Effector memory CD8-positive, alpha-beta T cell (primary cell): ENCODE measurements around the gene NAA38.

Experiments used
- ATAC-seq: fragments of 150-1000 bp; cut with Tn5 transposase; replicated peaks from 2 replicates; pipeline ENCODE4 v1.10.0; 2021; ENCODE audit warnings: mild to moderate bottlenecking, moderate library complexity
- DNase-seq, 3 experiments: peaks; one replicate each; pipeline ENCODE4 v3.0.0; 2021
- H3K27ac Mint-ChIP-seq, 2 donors: one replicate each; pipeline ENCODE4 v1.8.0; 2022; ENCODE audit warnings: mild to moderate bottlenecking in 2 of 2, mixed read lengths in 2 of 2, moderate library complexity in 2 of 2
- H3K27me3 Mint-ChIP-seq, 2 donors: one replicate each; pipeline ENCODE4 v1.8.0; 2022; ENCODE audit warnings: mixed read lengths in 2 of 2
- H3K36me3 Mint-ChIP-seq: one replicate; pipeline ENCODE4 v1.8.0; 2022; ENCODE audit warnings: mild to moderate bottlenecking, moderate library complexity, mixed read lengths; ENCODE audit not compliant: insufficient read depth
- H3K4me1 Mint-ChIP-seq, 2 donors: one replicate each; pipeline ENCODE4 v1.8.0; 2022; ENCODE audit warnings: low read depth in 2 of 2, mixed read lengths in 2 of 2
- H3K4me3 Mint-ChIP-seq, 2 donors: one replicate each; pipeline ENCODE4 v1.8.0; 2022; ENCODE audit warnings: mild to moderate bottlenecking in 2 of 2, mixed read lengths in 2 of 2, moderate library complexity in 2 of 2
- H3K9me3 Mint-ChIP-seq, 2 donors: one replicate each; pipeline ENCODE4 v1.8.0; 2022; ENCODE audit warnings: mixed read lengths in 2 of 2

Gene NAA38

GRCh38 chr17:7807206-7807605 lies 50.2 kb downstream of the NAA38 start:
- ATAC-seq (no peak), DNase-seq (no peak)
- Mint-ChIP-seq H3K4me3 (no peak overlapping the region), H3K9me3 (no peaks in the 10 kb centered on the region), H3K27me3 (peaks cover 42 to 92% of the 10 kb centered on the region in 2 donors), H3K4me1 (no peaks in the 10 kb centered on the region), H3K36me3 (no peaks in the 10 kb centered on the region), H3K27ac (no peak overlapping the region)
